Measurements from ENCODE around the gene CCDC91. TPM values are rescaled to one million over a fixed set of nuclear protein-coding genes. Genes with fewer than 3 reads are reported as not detected.
A peak's percentile ranks its signal among the peaks of the same experiment; 100 is the strongest.

CCDC91 gene
- polyA plus RNA-seq, 2 of the 4 experiments (the other 2 are of a cell fraction): 26.0 to 48.1 TPM

GRCh38 chr12:28543021-28543890 is 353.0 kb downstream of the CCDC91 start:
- no peak overlapping the region for H3K4me3 ChIP-seq
- DNase-seq (ENCODE audit: low read depth in 1 of 2, low spot score in 1 of 2) (no peak), FAIRE-seq (no peak), ATAC-seq (no peak)
- CTCF ChIA-PET: interaction anchor here (1.0 kb wide), 1 partner anchor 18 kb away, joined by 3 read pairs; no protein-coding TSS in a partner anchor
- H3K4me2 ChIP-seq: no peak overlapping the region
- WGBS (ENCODE audit: missing lambda C conversion rate): 88% methylated on average over 10 of the region's 10 CpGs
- no peak overlapping the region for H3K27ac ChIP-seq
- TF ChIP-seq TP53 (CRISPR knock-in tag; IDR thresholded peaks at IDR 0.05) (no peak), ATOH8 (CRISPR knock-in tag; IDR thresholded peaks at IDR 0.05; ENCODE audit: low read depth) (no peak), HOXB13 (CRISPR knock-in tag; IDR thresholded peaks at IDR 0.05; ENCODE audit: low read depth) (no peak), ZNF302 (CRISPR knock-in tag; IDR thresholded peaks at IDR 0.05) (no peak), EP300 (IDR thresholded peaks at IDR 0.05) (no peak), JUNB (IDR thresholded peaks at IDR 0.05) (no peak), PBX3 (IDR thresholded peaks at IDR 0.05) (no peak), RNF2 (IDR thresholded peaks at IDR 0.05; ENCODE audit: borderline replicate concordance, low read depth) (no peak), POLR2AphosphoS2 (conservative IDR thresholded peaks at IDR 0.05; ENCODE audit: low read length) (no peak), KDM5A (IDR thresholded peaks at IDR 0.05) (no peak), SREBF2 (IDR thresholded peaks at IDR 0.05) (no peak), USF2 (IDR thresholded peaks at IDR 0.05) (no peak), BHLHE40 (IDR thresholded peaks at IDR 0.05; ENCODE audit: low read depth, low read length) (no peak), HEYL (CRISPR knock-in tag; IDR thresholded peaks at IDR 0.05) (no peak)
- peaks cover 6% of the 10 kb centered on the region; the same call in 1 of the 3 replicates for H3K4me1 ChIP-seq
- POLR2A ChIA-PET: no interaction called here
- no peaks in the 10 kb centered on the region for H3K9me3 ChIP-seq

GRCh38 chr12:28550757-28551704 is 360.8 kb downstream of the CCDC91 start:
- no peak overlapping the region for H3K4me3 ChIP-seq
- DNase-seq (ENCODE audit: low read depth in 1 of 2, low spot score in 1 of 2) (peak; percentile 7 to 23), ATAC-seq (peak; percentile 43 to 63; a peak in 3 of 6 replicates), FAIRE-seq (peak; percentile 78)
- H3K4me1 ChIP-seq: peaks cover 16% of the 10 kb centered on the region
- WGBS (ENCODE audit: missing lambda C conversion rate): 53% methylated on average over 4 of the region's 4 CpGs
- TF ChIP-seq BHLHE40 (IDR thresholded peaks at IDR 0.05; ENCODE audit: low read depth, low read length): no peak
- peak; percentile 80 for TF ChIP-seq MAFK (IDR thresholded peaks at IDR 0.05; ENCODE audit: partially characterized antibody)
- TF ChIP-seq REST (IDR thresholded peaks at IDR 0.05): no peak
- no peak for TF ChIP-seq FOSL2 (IDR thresholded peaks at IDR 0.05)
- peak; percentile 34; the same call in 1 of the 2 replicates for TF ChIP-seq FOSL2 (CRISPR knock-in tag; IDR thresholded peaks at IDR 0.05)
- H3K4me2 ChIP-seq: peak overlapping the region; percentile 52
- CTCF ChIA-PET: no interaction called here
- POLR2A ChIA-PET: no interaction called here
- no peaks in the 10 kb centered on the region for H3K9me3 ChIP-seq
- peak overlapping the region; percentile 55 to 74 for H3K27ac ChIP-seq

Data from A549 (cell line).